ENCODE data around the gene RECQL5. TPM values are rescaled to one million over a fixed set of nuclear protein-coding genes. Genes with fewer than 3 reads are reported as not detected.

Gene RECQL5
- total RNA-seq, 2 experiments from 2014 or later, result 90.0 to 139 TPM

DNA sequence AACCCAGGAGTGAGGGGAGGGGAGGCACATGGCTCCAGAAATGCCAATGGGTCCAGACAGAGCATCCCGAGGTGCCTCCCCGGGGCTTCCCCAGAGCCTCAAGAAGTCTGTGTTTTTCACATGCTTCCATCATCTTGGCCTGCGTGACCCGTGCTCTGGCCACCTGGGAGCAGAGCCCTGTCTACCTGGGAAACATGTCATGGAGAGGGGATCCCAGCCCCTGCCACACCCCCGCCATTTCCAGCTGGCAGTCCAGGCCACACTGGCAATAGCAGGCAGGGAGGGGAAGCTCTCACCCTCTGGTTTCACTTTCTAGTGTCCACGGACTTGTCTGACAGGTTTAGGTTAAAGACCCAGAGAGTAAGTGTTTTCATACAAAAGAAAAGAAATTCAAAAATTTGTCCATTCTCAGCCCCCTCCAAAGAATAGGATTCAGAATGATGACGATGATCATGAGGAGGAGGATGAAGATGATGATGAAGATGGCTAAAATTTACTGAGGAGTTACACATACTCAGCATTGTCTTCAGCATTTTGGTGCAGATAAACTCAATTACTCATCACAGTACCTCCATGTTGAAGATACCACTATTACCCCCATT is 24.7 kb downstream of the RECQL5 start:
- no peaks in the 10 kb centered on the region for H3K9me3 ChIP-seq (ENCODE audit: low read length)
- intact Hi-C loops (cut with micrococcal nuclease; ENCODE audit: unreplicated experiment), result no loop called here
- POLR2A ChIA-PET, result interaction anchor here (0.6 to 1.6 kb wide), 2 partner anchors 96 to 583 kb away, joined by 3 to 5 read pairs; no protein-coding TSS in a partner anchor

DNA sequence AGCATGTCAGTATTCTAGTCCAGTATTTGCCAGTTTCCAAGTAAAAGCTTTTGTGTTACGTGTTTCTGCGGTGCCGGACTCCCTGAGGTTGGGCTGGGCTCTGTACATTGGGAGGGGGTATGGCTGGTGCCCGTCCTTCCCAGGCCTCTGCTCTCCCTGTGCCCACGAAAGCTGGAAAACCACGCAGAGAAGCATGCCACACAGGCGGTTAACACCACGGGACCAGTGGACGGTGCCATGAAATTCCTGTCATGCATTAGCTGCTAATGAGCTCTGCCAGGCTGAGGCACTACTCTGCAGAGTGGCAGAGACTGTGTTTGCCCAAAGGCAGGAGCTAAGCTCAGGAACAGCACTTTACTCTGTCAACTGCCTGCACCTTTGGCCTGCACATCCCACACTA is 25.6 kb downstream of the RECQL5 start:
- POLR2A ChIA-PET, result interaction anchor here (0.6 to 1.6 kb wide), 3 partner anchors 97 to 582 kb away, joined by 3 to 5 read pairs (median 3); no protein-coding TSS in a partner anchor
- TF ChIP-seq, protein P1, sequence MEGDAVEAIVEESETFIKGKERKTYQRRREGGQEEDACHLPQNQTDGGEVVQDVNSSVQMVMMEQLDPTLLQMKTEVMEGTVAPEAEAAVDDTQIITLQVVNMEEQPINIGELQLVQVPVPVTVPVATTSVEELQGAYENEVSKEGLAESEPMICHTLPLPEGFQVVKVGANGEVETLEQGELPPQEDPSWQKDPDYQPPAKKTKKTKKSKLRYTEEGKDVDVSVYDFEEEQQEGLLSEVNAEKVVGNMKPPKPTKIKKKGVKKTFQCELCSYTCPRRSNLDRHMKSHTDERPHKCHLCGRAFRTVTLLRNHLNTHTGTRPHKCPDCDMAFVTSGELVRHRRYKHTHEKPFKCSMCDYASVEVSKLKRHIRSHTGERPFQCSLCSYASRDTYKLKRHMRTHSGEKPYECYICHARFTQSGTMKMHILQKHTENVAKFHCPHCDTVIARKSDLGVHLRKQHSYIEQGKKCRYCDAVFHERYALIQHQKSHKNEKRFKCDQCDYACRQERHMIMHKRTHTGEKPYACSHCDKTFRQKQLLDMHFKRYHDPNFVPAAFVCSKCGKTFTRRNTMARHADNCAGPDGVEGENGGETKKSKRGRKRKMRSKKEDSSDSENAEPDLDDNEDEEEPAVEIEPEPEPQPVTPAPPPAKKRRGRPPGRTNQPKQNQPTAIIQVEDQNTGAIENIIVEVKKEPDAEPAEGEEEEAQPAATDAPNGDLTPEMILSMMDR (conservative IDR thresholded peaks at IDR 0.05; ENCODE audit: low read length), result no peak
- no peak for TF ChIP-seq EZH2phosphoT487 (IDR thresholded peaks at IDR 0.05; ENCODE audit: borderline replicate concordance, low read depth, low read length)
- Histone ChIP-seq H3K4me1 (ENCODE audit: insufficient read depth, low read length, poor library complexity, severe bottlenecking) (no peaks in the 10 kb centered on the region), H3K4me3 (ENCODE audit: low read depth, low read length, poor library complexity, severe bottlenecking) (no peak overlapping the region), H2AFZ (ENCODE audit: low read length) (no peak overlapping the region), H3K9me3 (ENCODE audit: low read length) (no peaks in the 10 kb centered on the region), H3K9me2 (ENCODE audit: insufficient read depth, low read length) (no peaks in the 10 kb centered on the region), H3K36me3 (ENCODE audit: insufficient read depth, low read length) (peaks cover 35% of the 10 kb centered on the region), H4K20me1 (ENCODE audit: insufficient read depth, low read length) (no peaks in the 10 kb centered on the region), H3K79me2 (ENCODE audit: insufficient read depth, low read depth, low read length) (no peaks in the 10 kb centered on the region), H3K27ac (ENCODE audit: low read depth, low read length, poor library complexity, severe bottlenecking) (no peak overlapping the region), H3K4me2 (ENCODE audit: low read length) (no peak overlapping the region)
- no peak for DNase-seq (ENCODE audit: low spot score)
- CTCF ChIA-PET (ENCODE audit: unreplicated experiment), result interaction anchor here (0.6 to 1.3 kb wide), 3 partner anchors 8 to 13 kb away, joined by 3 to 4 read pairs (median 3); no protein-coding TSS in a partner anchor
- BruUV-seq (replicated peaks), result no TSS peak
- intact Hi-C loops (cut with micrococcal nuclease; ENCODE audit: unreplicated experiment), result no loop called here

More for the DNA sequence above, 24.7 kb downstream of the RECQL5 start:
- Histone ChIP-seq H3K36me3 (ENCODE audit: insufficient read depth, low read length) (peaks cover 35% of the 10 kb centered on the region), H4K20me1 (ENCODE audit: insufficient read depth, low read length) (no peaks in the 10 kb centered on the region), H3K79me2 (ENCODE audit: insufficient read depth, low read depth, low read length) (no peaks in the 10 kb centered on the region), H3K4me1 (ENCODE audit: insufficient read depth, low read length, poor library complexity, severe bottlenecking) (no peaks in the 10 kb centered on the region), H3K4me3 (ENCODE audit: low read depth, low read length, poor library complexity, severe bottlenecking) (no peak overlapping the region), H2AFZ (ENCODE audit: low read length) (no peak overlapping the region), H3K9me2 (ENCODE audit: insufficient read depth, low read length) (no peaks in the 10 kb centered on the region), H3K4me2 (ENCODE audit: low read length) (no peak overlapping the region), H3K27ac (ENCODE audit: low read depth, low read length, poor library complexity, severe bottlenecking) (no peak overlapping the region)
- no peak for DNase-seq (ENCODE audit: low spot score)
- TF ChIP-seq EZH2phosphoT487 (IDR thresholded peaks at IDR 0.05; ENCODE audit: borderline replicate concordance, low read depth, low read length), result no peak
- TF ChIP-seq, protein P1 (conservative IDR thresholded peaks at IDR 0.05; ENCODE audit: low read length), result no peak
- CTCF ChIA-PET (ENCODE audit: unreplicated experiment), result interaction anchor here (1.3 kb wide), 1 partner anchor 8 kb away, joined by 3 read pairs; no protein-coding TSS in a partner anchor
- BruUV-seq (replicated peaks), result no TSS peak

DNA sequence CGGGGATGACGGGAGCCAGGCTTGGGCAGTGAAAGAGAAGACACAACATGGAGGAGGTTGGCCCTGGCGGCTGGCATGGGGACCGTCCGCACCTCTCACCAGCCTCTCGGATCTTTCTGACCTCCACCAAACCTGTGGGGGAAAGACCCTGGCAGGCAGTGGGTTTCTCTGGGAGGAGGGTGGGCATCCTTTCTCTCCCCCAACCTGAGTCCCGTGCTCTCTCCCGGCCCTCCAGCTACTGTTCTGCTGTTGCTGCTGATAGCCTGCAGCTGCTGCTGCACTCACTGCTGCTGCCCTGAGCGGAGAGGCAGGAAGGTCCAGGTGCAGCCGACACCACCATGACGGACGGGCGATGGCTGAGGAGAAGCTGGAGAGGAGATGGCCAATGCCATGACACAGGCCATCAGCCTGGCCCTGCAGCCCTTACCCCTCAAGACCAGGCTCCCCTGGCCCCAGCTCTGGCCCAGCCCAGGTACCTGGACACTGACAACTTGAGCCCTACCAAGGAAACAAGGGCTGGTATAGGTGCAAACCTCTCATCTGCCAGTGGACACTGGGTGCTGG is 26.3 kb downstream of the RECQL5 start:
- no peak overlapping the region for H3K4me2 ChIP-seq (ENCODE audit: low read length)

More for the DNA sequence above, 26.3 kb downstream of the RECQL5 start:
- Histone ChIP-seq H3K4me1 (ENCODE audit: insufficient read depth, low read length, poor library complexity, severe bottlenecking) (no peaks in the 10 kb centered on the region), H3K36me3 (ENCODE audit: insufficient read depth, low read length) (peaks cover 34% of the 10 kb centered on the region), H3K9me3 (ENCODE audit: low read length) (no peaks in the 10 kb centered on the region), H2AFZ (ENCODE audit: low read length) (no peak overlapping the region), H3K79me2 (ENCODE audit: insufficient read depth, low read depth, low read length) (no peaks in the 10 kb centered on the region), H3K4me3 (ENCODE audit: low read depth, low read length, poor library complexity, severe bottlenecking) (no peak overlapping the region), H3K9me2 (ENCODE audit: insufficient read depth, low read length) (no peaks in the 10 kb centered on the region), H4K20me1 (ENCODE audit: insufficient read depth, low read length) (no peaks in the 10 kb centered on the region), H3K27ac (ENCODE audit: low read depth, low read length, poor library complexity, severe bottlenecking) (no peak overlapping the region)
- CTCF ChIA-PET (ENCODE audit: unreplicated experiment), result interaction anchor here (0.8 kb wide), 1 partner anchor 13 kb away, joined by 3 read pairs; no protein-coding TSS in a partner anchor
- POLR2A ChIA-PET, result interaction anchor here (1.0 kb wide), 1 partner anchor 111 kb away, joined by 3 read pairs; no protein-coding TSS in a partner anchor
- intact Hi-C loops (cut with micrococcal nuclease; ENCODE audit: unreplicated experiment), result no loop called here
- no TSS peak for BruUV-seq (replicated peaks)
- no peak for DNase-seq (ENCODE audit: low spot score)
- TF ChIP-seq EZH2phosphoT487 (IDR thresholded peaks at IDR 0.05; ENCODE audit: borderline replicate concordance, low read depth, low read length), result no peak
- TF ChIP-seq, protein P1 (conservative IDR thresholded peaks at IDR 0.05; ENCODE audit: low read length), result no peak
